OCI-LY1 (cell line): Measurements from ENCODE around the gene ZNF711.

Experiments used
- EZH2 ChIP-seq: fragments of 200-600 bp; sonication (generic), shearing (Covaris generic); IDR thresholded peaks from 2 replicates; pipeline ENCODE4 v1.8.0; 2017; ENCODE audit warnings: borderline replicate concordance, mixed run types, mild to moderate bottlenecking, antibody characterized with exemption, low read length, moderate library complexity, mixed read lengths
- TF ChIP-seq, protein P1 (sequence below): fragments of 200-600 bp; sonication (generic), shearing (Covaris generic); IDR thresholded peaks from 2 replicates; pipeline ENCODE4 v1.5.1; 2017; ENCODE audit warnings: mild to moderate bottlenecking, antibody characterized with exemption, low read length, moderate library complexity, mixed read lengths

DNA sequence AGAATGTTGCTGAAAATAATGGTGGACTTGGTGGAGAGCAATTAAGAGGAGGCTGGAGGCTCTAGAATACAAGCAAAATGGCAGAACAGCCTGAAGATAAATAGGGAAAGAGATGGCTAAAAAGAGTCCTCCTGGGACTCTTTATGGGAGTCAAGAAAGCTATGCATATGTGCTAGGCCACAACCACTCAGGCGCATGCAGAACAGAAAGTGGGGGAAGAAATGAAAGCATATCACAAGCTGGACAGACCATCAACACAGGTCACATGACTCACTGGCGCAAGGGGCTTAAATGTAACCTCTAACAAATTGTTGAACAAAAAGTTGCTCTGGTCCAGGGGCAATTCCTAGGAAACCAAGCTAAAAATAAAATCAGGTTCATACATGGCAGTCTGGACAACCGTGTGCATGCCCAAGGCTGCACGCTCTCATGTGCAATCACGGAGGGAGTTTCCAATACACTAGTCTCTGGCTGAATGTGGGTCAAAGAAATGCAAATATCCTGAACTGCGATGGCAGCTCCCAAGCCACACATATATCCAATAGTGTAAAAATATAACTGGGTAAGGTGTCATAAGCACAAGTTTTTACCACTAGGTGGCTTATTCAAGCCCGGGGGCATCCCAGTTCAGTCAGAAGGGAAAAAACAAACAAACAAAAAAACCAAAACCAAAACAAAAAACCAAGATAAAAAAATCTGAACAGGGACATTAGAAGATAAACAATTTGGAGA, 45.4 kb downstream of the ZNF711 start:
- TF ChIP-seq, protein P1, sequence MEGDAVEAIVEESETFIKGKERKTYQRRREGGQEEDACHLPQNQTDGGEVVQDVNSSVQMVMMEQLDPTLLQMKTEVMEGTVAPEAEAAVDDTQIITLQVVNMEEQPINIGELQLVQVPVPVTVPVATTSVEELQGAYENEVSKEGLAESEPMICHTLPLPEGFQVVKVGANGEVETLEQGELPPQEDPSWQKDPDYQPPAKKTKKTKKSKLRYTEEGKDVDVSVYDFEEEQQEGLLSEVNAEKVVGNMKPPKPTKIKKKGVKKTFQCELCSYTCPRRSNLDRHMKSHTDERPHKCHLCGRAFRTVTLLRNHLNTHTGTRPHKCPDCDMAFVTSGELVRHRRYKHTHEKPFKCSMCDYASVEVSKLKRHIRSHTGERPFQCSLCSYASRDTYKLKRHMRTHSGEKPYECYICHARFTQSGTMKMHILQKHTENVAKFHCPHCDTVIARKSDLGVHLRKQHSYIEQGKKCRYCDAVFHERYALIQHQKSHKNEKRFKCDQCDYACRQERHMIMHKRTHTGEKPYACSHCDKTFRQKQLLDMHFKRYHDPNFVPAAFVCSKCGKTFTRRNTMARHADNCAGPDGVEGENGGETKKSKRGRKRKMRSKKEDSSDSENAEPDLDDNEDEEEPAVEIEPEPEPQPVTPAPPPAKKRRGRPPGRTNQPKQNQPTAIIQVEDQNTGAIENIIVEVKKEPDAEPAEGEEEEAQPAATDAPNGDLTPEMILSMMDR, result no peak
- no peak for TF ChIP-seq EZH2
